GM18511 (cell line): ENCODE measurements around the gene ATXN1.

Experiments
- ATAC-seq: cut with Tn5 transposase; IDR thresholded peaks from one replicate; pipeline ENCODE4 v1.9.1; 2021; ENCODE audit warnings: mild to moderate bottlenecking, moderate library complexity; ENCODE audit not compliant: unreplicated experiment

Gene ATXN1

DNA sequence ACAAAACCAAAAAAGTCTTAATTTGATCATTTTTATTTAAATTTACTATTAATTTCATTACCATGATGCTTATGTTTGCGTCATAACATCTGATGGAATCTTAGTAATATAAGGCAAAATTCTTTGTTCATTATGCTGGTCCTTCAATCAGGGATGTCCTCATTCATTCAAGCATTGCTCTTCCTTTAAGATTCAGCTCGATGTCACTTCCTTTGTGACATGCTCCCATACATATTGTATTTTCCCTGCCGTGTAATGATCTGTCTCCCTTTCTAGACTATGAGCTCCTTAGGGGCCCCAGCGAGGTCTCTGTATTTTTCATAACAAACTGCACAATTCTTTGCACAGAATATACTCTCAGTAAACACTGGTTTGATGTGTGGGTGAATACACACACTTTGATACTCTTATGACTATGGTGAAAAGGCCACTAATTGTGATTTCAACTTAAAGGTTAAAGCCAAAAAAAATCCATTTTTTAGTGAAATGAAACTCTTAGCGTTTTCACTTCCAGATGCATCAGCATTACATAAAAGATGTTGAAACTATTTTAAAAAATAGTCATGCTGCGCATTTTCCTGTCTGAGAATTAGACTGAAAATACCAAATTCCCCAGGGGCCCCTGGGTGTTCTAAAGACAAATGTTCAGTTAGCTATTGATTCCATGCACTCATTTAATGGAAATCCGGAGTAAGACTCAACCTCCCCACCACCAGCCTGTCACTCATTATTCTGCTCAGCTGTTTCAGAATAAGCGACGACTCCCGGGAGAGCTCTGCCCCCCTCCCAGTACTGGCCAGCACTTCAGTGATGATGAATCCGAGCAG is 169.7 kb downstream of the ATXN1 start:
- ATAC-seq, result peak; percentile 79

- ATAC-seq, result no peak
Observed at GRCh38 chr6:16585805-16586204, 175.5 kb downstream of the ATXN1 start.

DNA sequence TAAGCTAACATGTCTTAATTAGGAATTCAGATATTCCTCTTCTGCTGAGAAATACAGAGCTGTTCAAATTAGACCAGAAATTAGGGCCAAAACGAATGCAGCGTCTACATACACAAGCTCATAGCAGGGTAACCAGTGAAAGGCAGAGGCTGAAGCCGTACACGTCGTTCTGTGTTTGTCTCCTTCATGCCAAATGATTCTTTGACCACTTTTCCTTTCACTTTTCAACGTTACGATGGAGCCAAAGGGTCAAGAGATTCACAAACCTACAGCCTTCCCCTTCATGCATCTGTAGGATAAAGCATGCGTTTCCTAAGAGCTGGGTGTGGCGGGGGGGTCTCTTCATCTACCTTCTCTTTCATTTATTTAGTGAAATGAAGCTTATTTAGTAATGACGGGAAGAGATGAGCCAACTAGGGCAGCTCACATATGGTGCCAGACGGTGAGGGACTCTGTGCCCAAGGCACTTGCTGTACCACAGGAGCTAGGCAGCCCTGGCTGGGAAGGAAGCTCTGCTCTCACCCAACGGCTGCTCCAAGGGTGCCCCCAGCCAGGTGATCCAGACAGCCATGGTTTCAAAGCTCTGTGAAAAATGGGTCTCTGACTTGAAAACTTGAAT is 178.0 kb downstream of the ATXN1 start:
- peak; percentile 80 for ATAC-seq

- ATAC-seq, result peak; percentile 30
Observed at GRCh38 chr6:16582446-16583143, 178.7 kb downstream of the ATXN1 start.

GRCh38 chr6:16578695-16579285 is 182.5 kb downstream of the ATXN1 start:
- no peak for ATAC-seq

DNA sequence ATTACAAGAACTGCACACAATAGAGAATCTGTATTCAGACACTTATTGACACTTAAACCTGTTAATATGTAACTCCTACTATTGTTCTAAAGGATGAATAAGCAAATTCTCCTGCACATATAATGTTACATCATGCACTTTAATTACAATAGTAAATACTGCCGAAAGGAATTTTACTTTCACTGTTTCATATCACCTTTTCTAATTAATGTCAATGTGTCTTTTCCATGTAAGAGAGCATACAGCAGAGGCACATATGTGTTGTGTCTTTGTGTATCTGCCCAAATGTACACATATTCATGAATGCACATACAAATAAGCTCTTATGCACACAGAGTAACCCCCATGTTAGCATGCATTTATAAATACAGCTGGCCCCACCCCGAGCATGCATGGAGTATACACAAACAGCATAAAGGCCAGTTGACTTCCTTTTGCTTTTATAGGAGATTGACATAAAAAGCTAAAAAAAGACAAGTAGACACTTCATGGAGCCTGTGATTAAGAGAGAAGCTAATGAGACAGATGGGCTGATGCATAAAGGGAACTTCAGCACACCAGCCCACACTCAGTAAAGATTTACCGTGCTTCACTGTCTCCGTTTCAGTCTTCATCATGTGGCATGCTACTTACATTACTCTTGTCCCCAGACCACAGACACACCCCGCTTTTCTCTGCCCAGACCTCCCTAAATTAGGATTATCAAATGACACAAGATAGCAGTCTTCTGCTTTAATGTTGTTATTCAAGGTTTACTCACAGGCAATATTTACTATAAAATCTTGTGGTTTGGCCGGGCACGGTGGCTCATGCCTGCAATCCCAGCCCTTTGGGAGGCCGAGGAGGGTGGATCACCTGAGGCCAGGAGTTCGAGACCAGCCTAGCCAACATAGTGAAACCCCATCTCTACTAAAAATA is 184.6 kb downstream of the ATXN1 start:
- ATAC-seq, result peak; percentile 97

DNA sequence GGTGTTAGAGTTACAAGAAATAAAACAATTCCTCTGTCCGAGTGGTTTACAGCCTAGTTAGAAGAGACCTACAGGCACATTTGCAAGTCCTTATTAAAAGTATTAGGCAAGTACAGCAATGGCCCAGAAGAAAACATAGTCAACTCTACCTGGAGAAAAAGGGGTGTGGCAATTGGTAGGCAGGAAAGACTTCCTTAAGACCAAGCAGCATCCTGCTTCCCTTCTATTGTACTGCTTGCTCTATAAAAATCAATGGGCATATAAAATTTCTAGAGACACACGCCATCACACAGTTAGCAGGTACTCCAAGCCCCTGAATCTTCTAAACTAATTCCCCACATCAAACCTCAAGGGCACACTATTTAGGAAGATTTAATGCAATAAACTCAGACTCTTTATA is 185.6 kb downstream of the ATXN1 start:
- no peak for ATAC-seq

- ATAC-seq, result no peak
Observed at GRCh38 chr6:16572943-16573342, 188.3 kb downstream of the ATXN1 start.

DNA sequence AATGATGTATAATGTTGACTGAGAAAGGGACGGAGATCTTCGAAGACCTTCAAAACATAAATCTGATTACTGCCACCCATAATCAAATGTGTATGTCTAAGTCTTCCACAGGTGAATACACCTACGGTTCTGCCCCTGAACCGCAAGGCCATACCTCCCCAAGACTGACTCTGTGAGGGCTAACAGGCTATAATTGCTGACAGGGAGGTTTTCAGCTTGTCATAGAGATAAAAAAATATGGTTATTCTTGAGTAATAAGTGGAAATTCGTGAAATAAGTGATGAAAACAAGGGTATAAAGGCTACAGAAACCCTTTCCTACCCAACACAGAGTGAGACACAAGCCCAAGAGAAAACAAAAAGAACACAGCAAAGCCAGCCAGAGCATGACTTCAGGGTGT is 188.9 kb downstream of the ATXN1 start:
- ATAC-seq, result no peak

- no peak for ATAC-seq
Observed at GRCh38 chr6:16570946-16571345, 190.3 kb downstream of the ATXN1 start.

GRCh38 chr6:16570221-16570553 is 191.1 kb downstream of the ATXN1 start:
- ATAC-seq, result no peak

DNA sequence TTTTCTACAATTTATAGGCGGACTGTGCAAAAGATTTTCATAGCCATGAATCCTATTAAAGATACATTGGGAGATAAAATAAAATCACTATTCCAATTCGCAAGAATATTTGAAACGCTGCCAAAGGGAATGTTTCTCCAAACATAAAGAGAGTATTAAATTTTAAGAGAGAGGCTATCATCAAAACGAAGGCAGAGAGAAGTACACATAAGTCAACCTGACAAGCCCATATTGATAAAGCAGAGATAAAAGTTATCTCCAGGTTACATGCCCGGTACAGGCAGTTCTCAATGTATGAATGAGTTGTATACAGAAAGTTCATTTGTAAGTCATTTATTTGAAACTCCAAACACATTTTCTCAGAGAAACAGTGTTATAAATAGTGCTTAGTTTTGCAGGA is 193.1 kb downstream of the ATXN1 start:
- ATAC-seq, result no peak

DNA sequence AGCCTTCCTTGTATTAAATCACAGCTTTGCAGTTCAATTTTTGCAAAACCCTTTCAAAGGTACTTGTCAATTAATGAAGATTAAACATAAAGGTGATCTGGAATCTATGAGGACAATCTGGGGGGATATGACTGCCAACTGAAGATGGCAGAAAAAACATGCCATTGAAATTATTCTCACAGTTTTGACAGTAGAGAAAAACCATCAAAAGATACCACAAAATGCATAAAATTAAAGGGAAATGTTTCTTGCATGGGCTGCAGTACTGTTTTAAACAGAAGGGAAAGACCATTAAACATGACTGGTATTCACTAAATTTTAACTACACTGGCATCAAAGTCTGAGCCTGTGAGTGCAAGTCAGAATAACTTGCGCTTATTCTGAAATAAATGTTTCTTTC is 194.2 kb downstream of the ATXN1 start:
- ATAC-seq, result no peak

DNA sequence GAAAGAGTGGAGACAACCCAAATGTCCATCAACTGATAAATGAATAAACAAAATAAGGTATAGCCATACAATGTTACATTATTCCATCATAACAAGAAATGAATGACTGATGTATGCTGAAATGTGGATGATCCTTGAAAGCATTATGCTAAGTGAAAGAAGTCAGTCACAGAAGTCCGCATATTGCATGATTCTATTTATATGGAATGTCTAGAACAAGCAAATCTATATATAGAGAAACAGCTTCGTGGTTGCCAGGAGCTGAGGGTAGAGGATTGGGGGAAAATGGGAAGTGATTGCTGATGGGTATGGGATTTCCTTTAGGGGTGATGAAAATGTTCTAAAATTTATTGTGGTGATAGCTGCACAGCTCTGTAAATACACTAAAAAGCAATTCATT is 196.8 kb downstream of the ATXN1 start:
- ATAC-seq, result no peak

DNA sequence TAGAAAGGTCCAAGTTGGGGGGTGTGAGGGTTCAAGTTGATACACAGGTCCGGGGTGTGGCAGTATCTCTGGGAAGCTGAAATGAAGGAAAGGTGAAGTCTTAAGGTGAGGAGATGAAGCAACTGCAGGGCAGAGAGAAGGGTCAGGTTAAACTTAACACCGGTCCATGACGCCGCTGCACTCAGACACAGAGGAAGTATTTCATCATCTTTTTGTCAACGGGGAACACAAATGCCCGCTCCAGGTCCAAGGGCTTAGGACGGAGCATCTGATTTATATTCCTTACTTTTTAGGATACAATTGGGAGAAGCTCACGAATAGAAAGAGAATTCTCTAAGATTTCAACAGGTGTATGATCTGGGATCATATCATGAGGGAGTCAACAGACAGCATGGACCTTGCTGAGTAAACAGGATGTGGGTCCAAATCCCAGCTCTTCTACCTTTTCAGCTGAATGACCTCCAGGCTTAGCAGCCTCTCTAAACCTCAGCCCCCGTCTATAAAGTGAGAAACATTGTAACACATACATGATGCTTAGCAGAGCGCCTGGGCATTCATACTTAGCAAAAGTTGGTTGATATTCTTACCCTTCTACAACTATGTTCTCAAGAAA is 197.5 kb downstream of the ATXN1 start:
- ATAC-seq, result no peak

GRCh38 chr6:16562498-16562897 is 198.8 kb downstream of the ATXN1 start:
- ATAC-seq, result no peak

DNA sequence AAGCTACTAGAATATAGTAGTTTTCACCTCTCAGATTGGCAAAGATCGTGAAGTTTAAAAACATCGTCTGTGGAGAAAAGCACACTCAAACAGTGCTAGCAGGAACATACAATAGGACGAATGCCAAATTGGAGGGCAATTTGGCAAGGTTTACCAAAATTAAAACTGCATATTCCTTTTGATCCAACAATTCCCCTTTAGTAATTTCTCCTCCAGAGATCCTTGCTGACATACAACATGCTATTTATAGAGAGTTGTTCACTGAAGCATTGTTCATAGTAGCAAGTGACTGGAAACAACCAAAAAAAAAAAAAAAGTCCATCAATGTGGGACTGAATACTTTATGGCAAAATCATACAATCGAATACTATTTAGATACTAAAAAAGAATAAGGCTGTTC is 202.2 kb downstream of the ATXN1 start:
- ATAC-seq, result no peak

DNA sequence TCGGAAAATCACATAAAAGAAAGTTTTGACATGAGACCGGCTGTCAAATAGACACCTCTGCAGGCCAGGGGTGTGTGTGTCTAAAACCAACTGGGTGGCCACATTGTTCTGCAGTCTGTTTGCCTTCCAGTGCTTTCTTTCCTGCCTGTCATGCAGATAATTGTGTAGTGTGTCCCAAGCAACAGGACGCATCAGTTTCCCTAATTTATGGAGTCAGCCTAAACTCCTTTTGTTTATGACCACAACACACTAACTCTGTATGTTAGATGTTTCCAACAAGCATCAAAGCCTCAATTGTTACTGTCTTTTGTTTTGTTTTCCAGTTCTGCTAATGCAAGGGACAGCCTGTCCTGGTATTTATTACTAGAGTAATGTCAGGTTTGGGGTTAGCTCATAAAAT is 205.7 kb downstream of the ATXN1 start:
- no peak for ATAC-seq

- ATAC-seq, result no peak
Observed at GRCh38 chr6:16553531-16553930, 207.7 kb downstream of the ATXN1 start.

DNA sequence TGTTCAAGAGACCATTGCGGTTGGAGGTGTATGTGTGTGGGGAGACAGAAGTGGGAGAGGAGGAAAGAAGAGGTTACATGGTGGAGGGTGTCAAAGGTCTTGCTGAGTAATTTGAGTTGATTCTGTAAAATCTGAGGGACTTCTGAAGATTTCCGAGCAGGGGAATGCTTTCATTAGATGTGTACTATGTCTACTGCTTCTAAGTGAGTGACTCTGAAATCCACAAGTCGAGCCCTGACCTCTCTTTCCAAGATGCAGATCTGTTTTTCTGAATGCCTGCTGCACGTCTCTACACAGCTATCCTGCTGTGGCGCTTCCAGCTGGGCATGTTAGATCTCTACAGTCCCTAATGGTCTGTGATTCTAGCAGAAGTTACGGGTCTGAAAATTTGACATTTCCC is 209.8 kb downstream of the ATXN1 start:
- no peak for ATAC-seq
